ENCODE results near the gene CD46.

Gene CD46

GRCh38 chr1:207815466-207815865 is 63.6 kb downstream of the CD46 start:
- DNase-seq (ENCODE audit: extremely low read depth, low read depth), result no peak
- TF ChIP-seq CTCF (IDR thresholded peaks at IDR 0.05; ENCODE audit: low read depth, low read length), result no peak

- no peak for DNase-seq (ENCODE audit: extremely low read depth, low read depth)
- TF ChIP-seq CTCF (IDR thresholded peaks at IDR 0.05; ENCODE audit: low read depth, low read length), result no peak
These were observed 64.0 kb downstream of the CD46 start for GRCh38 chr1:207815913-207816291.

GRCh38 chr1:207817166-207817565 is 65.3 kb downstream of the CD46 start:
- no peak for DNase-seq (ENCODE audit: extremely low read depth, low read depth)
- TF ChIP-seq CTCF (IDR thresholded peaks at IDR 0.05; ENCODE audit: low read depth, low read length), result no peak

GRCh38 chr1:207817778-207818751 is 66.2 kb downstream of the CD46 start:
- no peak for TF ChIP-seq CTCF (IDR thresholded peaks at IDR 0.05; ENCODE audit: low read depth, low read length)
- DNase-seq (ENCODE audit: extremely low read depth, low read depth), result no peak

GRCh38 chr1:207818971-207819451 is 67.2 kb downstream of the CD46 start:
- DNase-seq (ENCODE audit: extremely low read depth, low read depth), result no peak
- TF ChIP-seq CTCF (IDR thresholded peaks at IDR 0.05; ENCODE audit: low read depth, low read length), result no peak; the same call in 1 of the 2 replicates

GRCh38 chr1:207820568-207821463 is 69.0 kb downstream of the CD46 start:
- DNase-seq (ENCODE audit: extremely low read depth, low read depth), result no peak
- TF ChIP-seq CTCF (IDR thresholded peaks at IDR 0.05; ENCODE audit: low read depth, low read length), result no peak

Data from AG09319 (cell line).